NK-92 treated with Interleukin-12 subunit alpha and Interleukin-12 subunit beta, amount 100 ng/mL, for 24 hours (cell line): ENCODE data around the gene GPR137.

Source experiments
- DNase-seq: peaks from one replicate; lab custom pipeline; 2025; lab: John Stamatoyannopoulos, UW

The GPR137 gene

DNA sequence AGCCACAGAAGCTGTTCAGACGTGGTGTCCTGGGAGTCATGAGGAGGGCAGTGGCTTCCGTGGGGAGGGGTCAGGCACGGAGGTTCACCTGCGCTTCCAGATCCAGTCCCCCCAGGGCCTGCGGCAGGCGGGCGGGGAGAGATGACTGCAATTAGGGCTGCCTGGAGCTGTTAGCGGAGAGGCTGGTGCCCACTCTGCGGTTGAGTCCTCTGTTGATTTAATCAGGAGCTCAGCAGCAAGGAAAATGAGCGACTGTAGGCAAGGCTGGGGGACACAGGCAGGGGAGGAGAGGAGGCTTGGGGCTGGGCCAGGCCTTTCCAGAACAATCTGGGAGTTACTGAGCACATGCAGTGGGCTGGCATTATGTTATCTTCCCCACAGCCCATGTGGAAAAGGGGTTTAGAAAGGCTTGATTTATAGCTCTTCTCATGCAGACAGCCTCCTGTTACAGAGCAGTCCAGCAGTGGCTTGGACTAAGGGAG is 21.2 kb upstream of the GPR137 start:
- DNase-seq = no peak

DNA sequence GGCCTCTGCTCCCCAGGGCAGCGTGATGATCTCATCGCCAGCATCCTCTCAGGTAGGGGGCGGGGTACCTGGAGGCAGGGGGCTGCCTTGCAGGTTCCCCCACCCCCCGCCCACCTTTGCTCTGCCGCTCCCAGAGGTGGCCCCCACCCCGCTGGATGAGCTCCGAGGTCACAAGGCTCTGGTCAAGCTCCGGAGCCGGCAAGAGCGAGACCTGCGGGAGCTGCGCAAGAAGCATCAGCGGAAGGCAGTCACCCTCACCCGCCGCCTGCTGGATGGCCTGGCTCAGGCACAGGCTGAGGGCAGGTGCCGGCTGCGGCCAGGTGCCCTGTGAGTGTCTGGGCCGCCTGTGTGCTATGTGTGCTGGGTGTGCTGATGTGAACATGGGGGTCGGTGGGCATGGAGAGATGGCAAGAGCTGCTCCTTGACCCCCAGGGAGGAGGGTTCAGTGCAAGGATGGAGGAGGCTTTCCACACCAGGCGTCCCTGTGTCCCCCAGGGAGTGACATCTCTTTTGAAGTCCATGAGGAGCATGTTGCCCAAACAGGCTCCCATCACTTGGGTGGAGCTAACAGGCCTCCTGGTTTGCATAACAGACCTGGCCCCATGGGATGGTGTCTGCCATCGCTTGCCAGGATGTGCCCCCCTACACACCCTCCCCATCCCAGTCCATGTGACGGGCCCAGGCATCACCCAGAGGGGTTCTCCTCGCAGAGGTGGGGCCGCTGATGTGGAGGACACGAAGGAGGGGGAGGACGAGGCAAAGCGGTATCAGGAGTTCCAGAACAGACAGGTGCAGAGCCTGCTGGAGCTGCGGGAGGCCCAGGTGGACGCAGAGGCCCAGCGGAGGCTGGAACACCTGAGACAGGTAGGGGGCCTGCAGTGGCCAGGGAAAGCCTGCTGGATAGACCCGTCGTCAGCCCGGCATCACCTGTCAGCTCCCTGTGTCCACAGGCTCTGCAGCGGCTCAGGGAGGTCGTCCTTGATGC is 20.2 kb upstream of the GPR137 start:
- DNase-seq = no peak

DNA sequence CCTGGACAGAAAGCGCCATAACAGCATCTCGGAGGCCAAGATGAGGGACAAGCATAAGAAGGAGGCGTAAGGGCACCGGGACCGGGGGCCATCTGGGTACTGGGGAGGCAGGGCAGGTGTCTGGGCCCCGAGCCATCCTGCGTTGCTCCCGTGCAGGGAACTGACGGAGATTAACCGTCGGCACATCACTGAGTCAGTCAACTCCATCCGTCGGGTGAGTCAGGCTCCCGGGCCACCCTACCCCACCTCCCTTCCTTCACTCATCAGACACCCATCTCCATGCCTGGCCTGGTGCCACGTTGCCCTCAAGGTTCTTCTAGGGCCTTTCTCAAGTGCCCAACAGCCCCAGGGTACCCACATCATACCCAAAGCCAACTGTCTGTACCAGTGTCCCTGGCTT is 19.3 kb upstream of the GPR137 start:
- no peak for DNase-seq

DNA sequence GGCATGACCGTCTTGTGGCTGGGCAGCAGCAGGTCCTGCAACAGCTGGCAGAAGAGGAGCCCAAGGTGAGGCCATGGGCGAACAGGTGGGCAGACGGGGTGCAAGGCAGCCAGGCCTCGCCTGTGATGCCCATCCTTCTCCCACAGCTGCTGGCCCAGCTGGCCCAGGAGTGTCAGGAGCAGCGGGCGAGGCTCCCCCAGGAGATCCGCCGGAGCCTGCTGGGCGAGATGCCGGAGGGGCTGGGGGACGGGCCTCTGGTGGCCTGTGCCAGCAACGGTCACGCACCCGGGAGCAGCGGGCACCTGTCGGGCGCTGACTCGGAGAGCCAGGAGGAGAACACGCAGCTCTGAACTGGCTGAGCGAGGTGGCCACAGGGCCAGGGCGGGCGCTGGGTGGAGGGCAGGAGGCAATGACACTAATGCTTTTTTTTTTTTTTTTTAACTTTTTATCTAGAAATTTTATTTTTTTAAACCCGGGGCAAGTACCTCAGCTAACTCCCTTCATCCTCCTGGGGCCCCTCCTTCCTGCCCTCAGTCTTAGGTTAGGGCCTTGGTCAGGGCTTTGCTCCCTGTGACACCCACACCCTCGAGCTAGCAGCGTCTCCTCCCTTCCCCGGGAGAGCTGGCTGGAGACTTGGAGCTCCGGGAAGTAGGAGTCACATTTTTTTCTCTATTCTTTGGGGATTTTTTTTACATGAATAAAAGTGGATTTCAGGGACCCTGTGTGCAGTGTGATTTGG is 18.3 kb upstream of the GPR137 start:
- DNase-seq = no peak

DNA sequence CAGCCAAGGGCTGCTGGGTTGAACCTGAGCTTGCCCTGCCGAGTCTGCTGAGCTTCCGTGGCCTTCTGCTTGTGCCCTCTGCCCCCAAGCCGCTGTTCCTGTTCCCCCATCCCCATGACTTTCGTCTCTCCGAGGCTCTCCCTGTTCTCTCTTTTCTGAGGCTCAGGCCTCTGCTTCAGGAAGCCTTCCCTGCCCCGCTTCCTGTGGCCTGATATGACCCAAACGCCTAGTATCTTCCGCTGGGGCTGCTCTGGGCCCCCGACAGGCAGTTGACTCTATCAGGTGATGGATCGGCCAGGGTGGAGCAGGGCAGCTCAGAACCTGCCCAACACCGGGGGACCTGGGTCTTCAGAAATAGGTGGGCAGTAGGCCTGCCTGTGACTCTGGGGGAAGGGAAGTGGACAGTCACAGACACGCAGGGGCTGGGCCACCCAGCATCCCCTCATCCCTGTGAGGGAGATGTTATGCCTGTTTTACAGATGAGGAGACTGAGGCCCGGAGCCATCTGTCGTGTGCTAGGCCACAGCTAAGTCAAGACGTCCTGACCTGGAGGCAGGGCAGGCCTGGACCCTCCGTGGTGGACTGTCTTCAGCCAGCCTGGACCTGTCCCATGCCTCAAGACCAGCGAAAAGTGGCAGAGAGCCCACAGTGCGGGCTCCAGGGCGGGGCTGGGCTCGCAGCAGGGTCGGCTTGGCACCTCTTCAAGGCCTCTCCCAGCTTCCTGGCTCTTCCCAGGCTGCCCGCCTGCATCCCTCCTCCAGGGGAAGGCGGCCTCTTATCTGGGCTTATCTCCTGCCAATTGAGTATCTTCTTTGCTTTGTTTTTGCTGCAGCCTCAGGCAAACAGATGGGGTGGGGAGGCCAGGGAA is 17.4 kb upstream of the GPR137 start:
- DNase-seq = no peak

DNA sequence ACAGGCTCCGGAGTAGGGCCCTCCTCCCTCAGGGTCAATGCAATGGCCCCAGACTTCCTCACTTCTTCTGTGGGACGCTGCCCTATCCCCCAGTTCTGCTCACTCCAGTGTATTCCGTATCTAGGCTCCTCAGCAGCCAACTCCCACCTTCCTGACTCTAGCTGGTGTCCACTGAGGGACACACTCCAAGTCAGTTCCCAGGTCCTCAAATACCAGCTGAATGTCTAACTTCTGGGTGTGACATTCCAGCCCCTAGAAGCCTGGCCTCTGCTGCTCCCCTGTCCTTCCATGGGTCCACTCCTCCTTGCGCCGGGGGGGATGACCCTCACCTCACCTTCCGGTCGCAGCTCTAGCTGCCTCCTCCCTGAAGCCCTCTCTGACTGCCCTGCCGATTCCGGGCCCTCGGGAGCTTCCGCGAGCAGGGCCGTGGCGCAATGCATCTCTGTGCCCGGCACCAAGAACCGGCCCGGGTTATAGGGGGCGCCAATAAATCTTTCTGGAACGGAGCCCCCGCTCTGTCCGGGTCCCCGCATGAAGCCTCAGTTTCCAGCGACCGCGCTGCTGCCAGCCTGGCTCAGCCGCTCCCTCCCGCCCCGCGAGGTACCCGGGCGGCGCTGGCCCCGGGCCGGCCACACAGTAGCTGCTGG is 16.6 kb upstream of the GPR137 start:
- DNase-seq = peak; percentile 47

DNA sequence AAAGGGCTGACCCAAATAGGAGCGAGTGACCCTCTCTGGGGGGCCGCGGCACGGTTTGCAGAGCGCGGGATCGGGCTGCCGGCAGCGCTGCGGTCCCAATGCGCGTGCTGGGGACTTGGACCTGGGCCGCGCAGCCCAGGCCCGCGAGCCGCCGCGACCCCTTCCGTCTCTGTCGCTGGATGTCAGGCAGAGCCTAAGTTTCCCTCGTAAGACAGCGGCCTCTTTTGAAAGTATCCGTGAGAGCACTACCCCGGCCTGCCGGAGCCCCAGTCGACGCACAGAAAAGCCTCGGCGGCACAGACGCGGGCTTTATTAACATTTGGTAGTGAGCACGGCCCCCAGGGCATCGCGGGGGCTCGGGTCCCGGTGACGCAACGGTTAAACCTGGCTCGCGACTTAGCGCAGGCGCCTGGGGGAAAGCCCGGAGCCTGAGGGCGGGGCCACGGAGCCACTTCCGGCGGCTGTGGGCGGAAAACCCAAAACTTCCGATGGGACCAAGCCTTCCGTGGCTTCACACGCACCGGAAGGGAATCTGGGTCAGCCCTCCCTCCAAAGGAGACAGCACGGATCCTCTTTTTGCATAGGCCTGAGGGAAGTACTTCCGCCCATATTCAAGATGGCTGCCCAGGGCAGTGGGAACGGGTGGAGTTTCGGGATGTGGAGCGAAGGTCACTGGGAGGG is 16.0 kb upstream of the GPR137 start:
- DNase-seq = peak; percentile 95

DNA sequence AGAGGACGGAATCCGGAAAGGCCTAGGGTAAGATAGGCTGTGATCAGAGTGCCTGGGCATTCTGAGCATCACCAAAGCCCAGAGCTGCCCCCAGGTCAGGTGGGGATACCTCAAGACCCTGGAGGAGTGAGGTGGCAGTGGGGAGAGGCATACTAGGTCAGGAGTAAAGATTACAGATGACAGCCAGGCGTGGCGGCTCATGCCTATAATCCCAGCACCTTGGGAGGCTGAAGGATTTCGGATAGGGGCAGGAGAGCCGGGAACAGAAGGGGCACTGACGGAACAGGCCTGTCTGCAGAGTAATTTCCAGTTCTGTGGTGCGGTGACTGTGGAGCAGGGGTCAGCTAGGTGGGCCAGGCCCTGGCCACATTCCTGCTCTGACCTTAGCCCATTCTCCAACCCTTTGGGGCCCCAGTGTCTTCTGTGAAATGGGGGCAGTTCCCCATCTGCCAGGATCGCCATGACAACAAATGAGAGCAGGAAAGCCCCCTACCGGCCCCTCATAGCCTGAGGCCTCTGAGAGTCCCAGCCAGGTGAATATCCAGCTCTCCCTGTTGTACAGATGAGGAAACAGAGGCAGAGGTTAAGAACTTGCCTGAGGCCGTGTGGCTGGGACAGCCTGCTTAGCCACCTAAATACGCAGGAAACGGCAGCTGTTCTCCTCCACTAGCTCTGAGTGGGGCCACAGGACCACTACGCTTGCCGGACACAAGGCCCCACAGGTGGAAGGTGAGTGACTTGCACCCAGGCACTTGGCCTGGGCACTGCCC is 10.4 kb upstream of the GPR137 start:
- DNase-seq = no peak

DNA sequence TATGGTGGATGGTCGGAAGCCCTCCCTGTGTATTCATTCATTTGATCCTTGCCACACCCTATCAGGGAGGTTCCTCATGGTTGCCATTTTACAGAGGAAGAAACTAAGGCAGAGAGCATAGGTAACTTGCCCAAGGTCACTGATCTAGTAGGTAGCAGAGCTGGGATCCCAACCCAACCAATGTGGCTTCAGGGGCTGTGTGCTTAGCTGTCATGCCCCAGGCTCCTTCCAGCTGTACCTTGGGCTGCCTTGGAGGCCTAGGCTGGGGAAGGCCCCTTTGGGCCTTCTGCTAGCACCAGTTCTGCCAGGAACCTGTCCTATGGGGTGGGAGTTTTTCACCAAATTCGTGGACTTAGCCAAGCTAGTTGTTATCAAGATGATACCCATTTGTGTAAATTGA is 9.8 kb upstream of the GPR137 start:
- DNase-seq = no peak

DNA sequence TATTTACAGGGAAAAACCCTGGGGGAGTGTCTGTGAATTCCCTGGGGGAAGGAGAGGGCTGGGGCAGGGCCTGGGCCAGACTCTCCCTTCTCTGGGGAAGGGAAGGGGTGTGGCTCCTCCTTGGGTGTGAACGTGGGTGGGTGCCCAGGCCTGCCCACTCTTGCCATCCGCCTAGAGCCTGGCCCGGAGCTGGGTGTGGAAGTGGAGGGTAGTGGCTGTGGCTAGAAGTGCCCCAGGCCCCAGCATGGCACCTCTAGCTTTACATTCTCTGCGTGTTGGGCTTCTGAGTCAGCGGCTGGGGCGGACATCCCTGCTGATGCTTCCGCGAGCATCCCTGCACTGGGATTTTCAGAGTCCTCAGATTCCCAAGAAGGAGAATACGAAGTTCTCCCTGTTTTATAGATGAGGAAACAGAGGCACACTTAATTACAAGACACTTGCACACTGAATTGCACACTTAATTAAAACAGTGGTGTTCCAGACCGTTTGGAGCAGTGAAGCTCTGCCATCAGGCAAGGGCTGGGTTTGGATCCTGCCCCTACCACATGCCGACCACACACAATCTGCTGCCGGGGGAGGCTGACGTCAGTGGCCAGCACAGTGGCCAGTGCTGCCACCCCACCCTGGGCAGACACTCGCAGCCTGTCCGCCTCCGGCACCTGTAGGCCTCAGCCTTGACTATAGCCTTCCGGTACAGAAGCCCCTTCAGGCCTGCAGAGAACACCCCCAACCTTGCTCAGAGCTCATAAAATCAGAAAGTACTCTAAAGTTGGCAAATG is 8.8 kb upstream of the GPR137 start:
- no peak for DNase-seq

DNA sequence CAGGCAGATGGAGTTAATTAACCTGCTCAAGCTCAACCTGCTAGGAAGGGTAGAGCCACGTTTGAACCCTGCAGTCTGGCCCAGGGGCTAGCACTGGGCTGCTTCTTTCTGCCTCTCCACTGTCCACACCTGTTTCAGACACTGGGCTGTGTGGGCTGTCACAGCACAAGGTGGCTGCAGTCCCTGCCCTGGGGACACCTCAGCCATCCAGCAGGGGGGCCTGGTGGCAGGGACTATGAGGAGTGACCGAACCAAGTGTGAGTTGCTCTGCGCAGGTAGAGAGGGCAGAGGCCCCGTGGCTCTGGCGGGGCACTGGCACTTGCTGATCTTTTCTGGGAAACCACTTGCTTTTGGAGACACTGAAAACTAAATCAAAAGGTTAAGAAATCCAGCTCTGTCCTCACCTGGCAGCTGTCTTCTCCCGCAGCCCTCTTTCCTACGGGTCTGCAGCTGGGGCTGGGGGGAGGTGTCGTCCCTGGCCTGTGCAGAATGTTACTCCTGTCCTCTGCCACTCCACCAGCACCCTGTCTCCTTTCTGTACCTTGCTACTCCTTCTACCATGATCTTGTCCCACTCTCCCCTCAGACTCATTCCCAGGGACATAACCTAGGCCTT is 7.0 kb upstream of the GPR137 start:
- DNase-seq = no peak

DNA sequence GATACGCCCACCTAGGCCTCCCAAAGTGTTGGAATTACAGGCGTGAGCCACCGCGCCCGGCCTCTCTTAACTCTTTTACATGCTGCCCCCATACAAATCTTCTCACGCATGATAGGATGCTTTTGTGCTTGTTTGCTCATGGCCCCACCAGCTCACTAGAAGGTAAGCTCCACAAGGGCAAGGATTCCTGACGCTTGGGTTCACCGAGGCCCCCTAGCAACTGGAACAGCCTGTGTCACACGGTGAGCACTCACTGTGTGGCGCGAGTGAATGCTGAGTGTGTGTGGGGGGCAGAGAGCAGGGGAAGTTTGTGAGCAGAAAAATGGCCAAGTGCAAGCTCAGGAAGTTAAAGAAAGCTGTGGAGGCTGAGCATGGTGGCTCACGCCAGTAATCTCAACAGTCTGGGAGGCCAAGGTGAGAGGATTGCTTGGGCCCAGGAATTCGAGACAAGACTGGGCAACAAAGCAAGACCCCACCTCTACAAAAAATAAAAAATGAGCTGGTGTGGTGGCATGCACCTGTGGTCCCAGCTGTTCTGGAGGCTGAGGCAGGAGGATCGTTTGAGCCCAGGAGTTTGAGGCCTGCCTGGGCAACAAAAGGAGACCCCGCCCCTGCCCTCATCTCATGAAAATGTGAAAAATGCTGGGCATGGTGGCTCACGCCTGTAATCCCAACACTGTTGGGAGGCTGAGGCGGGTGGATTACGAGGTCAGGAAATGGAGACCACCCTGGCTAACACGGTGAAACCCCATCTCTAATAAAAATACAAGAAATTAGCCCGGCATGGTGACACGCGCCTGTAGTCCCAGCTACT is 3.5 kb upstream of the GPR137 start:
- no peak for DNase-seq

DNA sequence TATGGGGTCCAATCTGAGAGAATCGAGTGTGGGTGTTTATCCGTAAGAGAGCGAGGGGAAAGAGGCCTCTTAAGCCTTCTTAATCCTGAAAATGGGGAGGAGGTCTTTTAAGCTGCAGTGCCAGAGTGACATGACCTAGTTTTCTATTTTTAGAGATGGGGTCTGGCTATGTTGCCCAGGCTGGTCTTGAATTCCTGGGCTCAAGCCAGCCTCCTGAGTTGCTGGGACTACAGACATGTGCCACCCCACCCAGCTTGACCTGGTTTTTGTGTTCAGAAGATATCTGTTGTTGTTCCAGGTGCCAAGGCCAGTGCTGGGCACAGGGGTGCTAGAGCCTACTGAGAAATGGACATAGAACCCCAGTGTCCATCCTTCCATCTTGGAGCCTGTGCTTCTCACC is 2.6 kb upstream of the GPR137 start:
- no peak for DNase-seq

DNA sequence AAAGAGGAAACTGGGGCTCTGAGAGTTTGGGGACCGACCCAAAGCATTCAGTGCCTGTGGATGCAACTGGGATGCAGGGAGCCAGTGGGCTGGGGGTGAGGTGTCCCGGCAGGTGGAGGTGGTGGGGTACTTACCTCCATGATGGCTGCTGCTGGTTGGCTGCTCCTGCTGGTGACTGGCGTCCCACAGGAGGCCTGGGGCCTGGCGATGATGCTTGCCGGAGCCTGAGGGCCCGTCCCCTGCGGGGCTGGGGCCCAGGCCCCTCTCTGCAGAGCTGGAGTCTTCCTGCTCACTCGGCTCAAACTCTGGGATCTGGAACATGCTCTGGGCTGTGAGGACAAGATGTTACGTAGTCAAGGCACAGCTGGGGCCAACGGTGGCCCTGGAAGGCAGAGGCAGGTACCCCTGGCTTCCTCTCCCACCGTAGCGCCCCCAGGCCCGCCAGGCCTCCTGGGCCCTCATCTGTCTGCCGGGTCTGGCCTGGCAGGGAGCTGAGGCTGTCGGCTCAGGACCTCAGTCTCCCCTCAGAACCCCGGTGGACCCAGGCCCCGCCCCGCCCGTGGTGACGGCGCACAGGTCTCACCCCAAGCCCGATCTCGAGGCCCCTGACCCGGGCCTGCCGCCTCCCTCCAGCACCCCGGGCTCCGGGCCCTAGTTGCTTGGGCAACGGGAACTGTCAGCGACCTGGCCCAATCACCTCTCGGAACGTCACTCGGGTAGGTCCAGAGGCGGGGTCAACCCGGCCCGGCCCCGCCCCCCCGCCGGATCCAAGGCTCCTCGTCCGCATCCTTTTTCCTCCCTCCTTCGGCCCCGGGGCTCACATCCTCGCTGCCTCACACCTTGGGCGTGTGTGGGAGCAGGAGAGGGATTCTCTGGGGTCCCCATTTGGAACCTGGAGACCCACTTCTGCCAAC is 1.3 kb upstream of the GPR137 start, which contains the start of gene BAD:
TSS of gene BAD (minus strand) at position 618 of the 914 bp plus-strand sequence. CDS start at position 321, 297 bp downstream.
- peak; percentile 89 for DNase-seq

DNA sequence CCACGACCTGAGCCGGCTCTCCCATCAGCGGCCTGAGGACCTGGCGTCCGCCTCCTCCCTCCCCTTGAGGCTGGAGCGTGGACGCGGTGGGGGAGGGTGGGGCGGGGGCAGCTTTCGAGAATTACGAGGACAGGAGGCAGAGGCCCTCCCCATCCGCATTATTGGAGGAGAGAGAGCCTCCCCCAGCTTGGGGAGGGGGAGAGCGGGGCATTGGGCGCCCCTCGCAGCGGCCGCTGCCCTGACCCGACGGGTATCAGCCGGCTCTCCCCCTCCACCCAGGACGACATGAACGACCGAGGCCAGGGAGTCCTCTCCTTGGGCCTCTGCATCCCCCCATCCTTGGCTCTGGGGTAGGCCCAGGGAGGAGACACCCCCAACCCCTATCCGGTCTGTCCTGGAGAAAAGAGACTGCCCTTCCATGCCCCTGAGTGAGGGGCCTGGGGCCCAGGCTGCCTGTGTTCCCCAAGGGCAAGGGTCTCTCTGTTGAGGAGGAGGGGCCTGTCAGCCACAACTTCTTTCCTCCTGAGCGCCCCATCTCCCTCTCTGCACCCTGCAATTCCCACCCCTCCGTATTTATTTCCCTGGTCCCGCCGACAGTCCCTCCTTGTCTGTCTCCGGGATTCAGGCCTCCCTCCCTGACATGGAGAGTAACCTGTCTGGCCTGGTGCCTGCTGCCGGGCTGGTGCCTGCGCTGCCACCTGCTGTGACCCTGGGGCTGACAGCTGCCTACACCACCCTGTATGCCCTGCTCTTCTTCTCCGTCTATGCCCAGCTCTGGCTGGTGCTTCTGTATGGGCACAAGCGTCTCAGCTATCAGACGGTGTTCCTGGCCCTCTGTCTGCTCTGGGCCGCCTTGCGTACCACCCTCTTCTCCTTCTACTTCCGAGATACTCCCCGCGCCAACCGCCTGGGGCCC is 495 bp downstream of the GPR137 start:
- peak; percentile 22 for DNase-seq

DNA sequence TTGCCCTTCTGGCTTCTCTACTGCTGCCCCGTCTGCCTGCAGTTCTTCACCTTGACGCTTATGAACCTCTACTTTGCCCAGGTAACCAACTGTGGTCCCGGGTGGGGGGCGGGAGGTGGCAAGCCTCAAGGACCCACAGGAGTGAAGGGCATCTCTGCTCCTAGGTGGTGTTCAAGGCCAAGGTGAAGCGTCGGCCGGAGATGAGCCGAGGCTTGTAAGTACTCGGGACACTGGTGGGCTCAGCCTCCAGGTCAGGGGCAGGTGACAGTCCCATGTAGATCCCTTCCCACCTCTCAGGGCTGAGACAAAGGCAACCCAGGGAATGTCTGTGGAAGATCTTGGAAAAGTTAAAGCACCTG is 1.1 kb downstream of the GPR137 start:
- no peak for DNase-seq
